Fibroblast of pulmonary artery (primary cell): Measurements from ENCODE around the gene SLC11A1.

Source experiments
- DNase-seq: peaks from one replicate; pipeline ENCODE4 v3.0.0-alpha.2; 2010; ENCODE audit warnings: low read depth
- H3K4me3 ChIP-seq: replicated peaks from 2 replicates; pipeline ENCODE4 v1.5.1; 2011; ENCODE audit warnings: low read depth, mild to moderate bottlenecking, control low read depth, low read length, moderate library complexity
- CTCF ChIP-seq: IDR thresholded peaks from 2 replicates; pipeline ENCODE4 v1.5.1; 2011; ENCODE audit warnings: mild to moderate bottlenecking, control low read depth, low read length, inconsistent platforms; ENCODE audit errors: missing control alignments

SLC11A1 gene, protein sequence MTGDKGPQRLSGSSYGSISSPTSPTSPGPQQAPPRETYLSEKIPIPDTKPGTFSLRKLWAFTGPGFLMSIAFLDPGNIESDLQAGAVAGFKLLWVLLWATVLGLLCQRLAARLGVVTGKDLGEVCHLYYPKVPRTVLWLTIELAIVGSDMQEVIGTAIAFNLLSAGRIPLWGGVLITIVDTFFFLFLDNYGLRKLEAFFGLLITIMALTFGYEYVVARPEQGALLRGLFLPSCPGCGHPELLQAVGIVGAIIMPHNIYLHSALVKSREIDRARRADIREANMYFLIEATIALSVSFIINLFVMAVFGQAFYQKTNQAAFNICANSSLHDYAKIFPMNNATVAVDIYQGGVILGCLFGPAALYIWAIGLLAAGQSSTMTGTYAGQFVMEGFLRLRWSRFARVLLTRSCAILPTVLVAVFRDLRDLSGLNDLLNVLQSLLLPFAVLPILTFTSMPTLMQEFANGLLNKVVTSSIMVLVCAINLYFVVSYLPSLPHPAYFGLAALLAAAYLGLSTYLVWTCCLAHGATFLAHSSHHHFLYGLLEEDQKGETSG

GRCh38 chr2:218381916-218382366 lies at the start of gene SLC11A1:
Gene SLC11A1, plus strand, starts transcription at chr2:218382273. Its CDS starts 96 bp downstream, at chr2:218382369.
- no peak within 1 kb of the TSS for H3K4me3 ChIP-seq
- no peak for TF ChIP-seq CTCF
- DNase-seq, result no peak

GRCh38 chr2:218332288-218332687 lies 49.8 kb upstream of the SLC11A1 start:
- TF ChIP-seq CTCF, result no peak
- no peak overlapping the region for H3K4me3 ChIP-seq
- DNase-seq, result no peak

DNA sequence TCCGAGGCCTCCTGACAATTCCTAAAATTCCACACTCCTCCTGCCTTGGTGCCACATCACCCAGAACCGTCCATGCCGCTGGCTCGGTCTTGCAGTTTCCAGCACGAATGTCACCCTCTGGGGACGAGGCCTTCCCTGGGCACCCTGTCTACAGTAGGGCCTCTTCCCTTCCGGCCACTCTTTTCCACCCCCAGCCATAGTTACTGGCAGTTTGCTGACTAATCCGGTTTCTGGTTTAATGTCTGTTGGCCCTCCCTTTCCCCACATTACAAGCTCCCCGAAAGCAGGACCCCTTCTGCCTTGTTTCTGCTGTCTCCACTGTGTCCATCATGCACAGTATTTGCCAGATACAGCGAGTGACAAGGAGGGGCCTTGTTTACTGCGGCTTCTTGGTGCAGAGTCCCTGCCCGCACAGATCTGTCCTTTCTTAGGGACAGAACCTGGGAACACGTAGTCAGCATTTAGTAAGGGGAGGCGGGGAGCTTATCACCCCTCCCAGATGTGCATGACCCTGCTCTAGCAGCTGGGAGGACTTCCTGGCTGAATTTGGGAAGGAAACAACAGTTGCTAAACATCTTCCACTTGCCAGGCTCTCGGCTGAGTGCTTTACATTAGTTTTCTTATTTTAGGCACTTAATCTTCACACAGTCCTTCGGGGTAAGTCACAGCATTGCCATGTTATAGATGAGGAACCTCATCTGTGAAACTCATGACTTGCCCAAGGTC lies 49.0 kb upstream of the SLC11A1 start:
- TF ChIP-seq CTCF, result no peak
- peak; percentile 29 for DNase-seq
- H3K4me3 ChIP-seq, result no peak overlapping the region

DNA sequence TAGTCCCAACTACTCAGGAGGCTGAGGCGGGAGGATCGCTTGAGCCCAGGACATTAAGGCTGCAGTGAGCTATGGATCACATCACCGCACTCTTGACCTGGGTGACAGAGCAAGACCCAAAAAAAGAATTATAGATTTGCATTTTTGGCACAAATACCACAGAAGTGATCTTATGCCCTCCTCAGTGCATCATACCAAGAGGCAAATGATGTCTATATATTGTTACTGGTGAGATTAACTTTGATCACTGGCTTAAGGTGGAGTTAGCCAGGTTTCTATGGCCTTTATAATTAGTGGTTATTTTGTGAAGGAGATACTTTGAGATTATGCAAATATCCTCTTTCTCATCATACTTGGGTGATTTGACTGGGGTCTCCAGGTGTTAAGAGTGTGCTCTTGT lies 47.5 kb upstream of the SLC11A1 start:
- DNase-seq, result no peak
- no peak for TF ChIP-seq CTCF
- H3K4me3 ChIP-seq, result no peak overlapping the region

- no peak for DNase-seq
- no peak for TF ChIP-seq CTCF
- no peak overlapping the region for H3K4me3 ChIP-seq
These were observed 41.4 kb upstream of the SLC11A1 start for GRCh38 chr2:218340656-218341055.

- TF ChIP-seq CTCF, result no peak
- H3K4me3 ChIP-seq, result no peak overlapping the region
- no peak for DNase-seq
These were observed 40.7 kb upstream of the SLC11A1 start for GRCh38 chr2:218341381-218341780.
